GM21360 (cell line): ENCODE measurements around the gene BCAS4.
"Not testable (repeated sequence)": the region's sequence is repeated elsewhere in the genome, so short reads cannot be mapped to it uniquely, and the experiment has no call there.

Source experiments
- ATAC-seq: cut with Tn5 transposase; IDR thresholded peaks from one replicate; pipeline ENCODE4 v1.9.1; 2021; ENCODE audit warnings: mild to moderate bottlenecking, moderate library complexity; ENCODE audit not compliant: unreplicated experiment

BCAS4 gene, protein sequence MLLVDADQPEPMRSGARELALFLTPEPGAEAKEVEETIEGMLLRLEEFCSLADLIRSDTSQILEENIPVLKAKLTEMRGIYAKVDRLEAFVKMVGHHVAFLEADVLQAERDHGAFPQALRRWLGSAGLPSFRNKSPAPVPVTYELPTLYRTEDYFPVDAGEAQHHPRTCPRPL

GRCh38 chr20:50794846-50795634 is at the start of gene BCAS4:
Gene BCAS4, plus strand, starts transcription at chr20:50795061. Its CDS starts 23 bp downstream, at chr20:50795084.
- ATAC-seq: peak; percentile 63

DNA sequence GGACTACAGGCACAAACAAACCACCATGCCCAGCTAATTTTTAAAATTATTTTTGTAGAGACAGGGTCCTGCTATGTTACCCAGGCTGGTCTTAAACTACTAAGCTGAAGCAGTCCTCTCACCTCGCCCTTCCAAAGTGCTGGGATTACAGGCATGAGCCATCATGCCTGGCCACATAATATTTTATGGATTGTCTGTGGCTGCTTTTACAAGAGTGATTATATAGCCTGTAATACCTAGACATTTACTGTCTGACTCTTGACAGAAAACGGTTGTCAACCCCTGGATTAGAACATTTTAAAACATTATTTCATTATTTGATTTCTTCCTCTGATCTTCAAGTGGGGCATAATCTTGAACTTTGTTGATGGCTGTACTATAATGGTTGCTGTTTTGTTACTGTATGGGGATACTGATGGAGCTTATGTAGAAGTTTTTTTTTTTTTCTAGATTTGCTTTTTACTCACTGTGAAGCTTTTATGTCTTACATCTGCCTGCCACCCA is 49.2 kb upstream of the BCAS4 start:
- no peak for ATAC-seq

DNA sequence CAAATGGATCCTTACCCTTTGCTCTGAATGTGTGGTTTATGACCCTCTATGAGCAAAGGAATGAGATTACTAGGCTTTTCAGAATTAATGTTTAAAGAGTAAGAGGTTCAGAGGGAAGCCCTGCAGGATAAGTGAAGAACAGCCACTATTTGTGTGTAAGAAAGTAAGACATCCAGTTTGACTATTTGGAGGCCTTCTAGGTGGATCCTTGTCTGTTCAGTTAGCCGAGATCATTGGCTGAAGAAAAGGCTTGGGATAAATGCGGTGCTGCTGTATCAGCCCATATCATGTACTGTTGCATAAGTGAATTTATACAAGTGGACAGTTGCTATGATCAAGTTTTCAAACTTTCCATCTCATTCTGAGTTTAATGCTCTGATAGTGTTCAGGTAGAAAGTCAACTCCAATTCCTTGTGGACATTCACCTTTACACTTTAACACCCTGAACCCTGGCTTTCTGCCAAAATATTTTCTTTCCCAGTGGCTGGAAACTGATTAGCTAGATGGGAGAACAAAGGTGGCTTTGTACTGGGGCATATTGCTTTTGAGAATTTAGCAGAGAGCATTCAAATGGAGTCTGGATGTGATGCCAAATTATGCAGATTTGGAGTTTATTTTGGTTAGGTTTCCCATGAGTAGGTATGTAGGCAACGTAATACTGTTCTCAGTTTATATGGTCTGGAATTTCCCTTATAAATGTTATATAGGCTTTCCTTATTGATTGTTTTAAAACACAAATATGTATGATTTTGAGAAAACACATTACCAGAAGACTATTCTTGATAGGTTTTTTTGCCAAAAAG is 48.5 kb upstream of the BCAS4 start:
- no peak for ATAC-seq

- no peak for ATAC-seq
Measured at GRCh38 chr20:50747275-50747674, 47.6 kb upstream of the BCAS4 start.

DNA sequence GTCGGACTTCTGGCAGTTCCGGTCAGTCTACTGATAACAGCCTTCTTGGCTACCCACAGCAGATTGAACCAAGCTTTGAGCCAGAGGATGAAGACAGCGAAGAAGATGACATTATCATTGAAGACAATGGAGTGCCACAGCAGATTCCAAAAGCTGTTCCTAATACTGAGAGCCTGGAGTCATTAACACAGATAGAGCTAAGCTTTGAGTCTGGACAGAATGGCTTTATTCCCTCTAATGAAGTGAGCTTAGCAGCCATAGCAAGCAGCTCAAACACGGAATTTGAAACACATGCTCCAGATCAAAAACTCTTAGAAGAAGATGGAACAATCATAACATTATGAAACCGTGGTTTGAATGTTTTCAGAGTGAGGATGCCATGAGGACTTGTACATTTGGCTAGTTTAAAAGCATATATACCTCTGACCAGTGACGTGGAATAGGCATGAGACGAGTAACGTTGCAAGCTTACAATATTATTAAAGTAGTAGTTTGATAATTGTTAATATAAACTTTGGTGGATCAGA is 44.7 kb upstream of the BCAS4 start:
- no peak for ATAC-seq

GRCh38 chr20:50753152-50753551 is 41.7 kb upstream of the BCAS4 start:
- ATAC-seq: no peak

DNA sequence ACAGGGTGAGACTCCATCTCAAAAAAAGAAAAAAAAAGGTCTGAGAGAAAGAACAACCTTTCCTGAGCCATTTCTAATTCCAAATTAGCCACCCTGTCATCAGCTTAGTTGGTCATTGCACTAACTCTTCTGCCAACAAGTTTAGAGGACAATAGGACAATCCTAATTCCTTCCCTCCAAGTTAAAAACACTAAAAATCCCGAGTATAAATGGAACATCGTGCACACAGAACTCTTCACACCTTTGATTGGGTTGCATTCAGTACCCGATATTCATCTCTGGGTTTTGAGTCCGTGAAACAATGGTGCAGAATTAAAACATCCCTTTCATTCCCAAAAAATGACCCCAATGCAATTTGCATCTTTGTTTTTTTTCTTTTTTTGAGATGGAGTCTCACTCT is 40.4 kb upstream of the BCAS4 start:
- ATAC-seq: no peak

DNA sequence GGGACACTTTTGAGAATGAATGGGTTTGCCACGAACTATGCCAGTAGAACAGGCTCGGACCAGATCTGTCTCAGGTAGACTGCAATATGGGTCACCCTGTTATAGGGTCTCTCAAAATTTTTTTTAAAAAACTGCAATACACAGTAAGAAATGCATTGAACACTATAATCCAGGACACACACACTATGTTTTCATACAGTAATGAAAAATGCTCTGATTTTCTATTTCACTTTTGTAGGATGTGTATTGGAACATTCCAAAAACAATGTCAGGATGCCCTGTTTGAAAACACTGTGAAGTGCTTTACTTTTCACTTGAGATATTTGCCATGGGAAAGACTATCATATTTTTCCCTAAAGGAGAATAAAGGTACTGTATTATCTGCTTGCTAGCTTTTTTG is 38.4 kb upstream of the BCAS4 start:
- ATAC-seq: no peak

- no peak for ATAC-seq
Measured at GRCh38 chr20:50758469-50758868, 36.4 kb upstream of the BCAS4 start.

DNA sequence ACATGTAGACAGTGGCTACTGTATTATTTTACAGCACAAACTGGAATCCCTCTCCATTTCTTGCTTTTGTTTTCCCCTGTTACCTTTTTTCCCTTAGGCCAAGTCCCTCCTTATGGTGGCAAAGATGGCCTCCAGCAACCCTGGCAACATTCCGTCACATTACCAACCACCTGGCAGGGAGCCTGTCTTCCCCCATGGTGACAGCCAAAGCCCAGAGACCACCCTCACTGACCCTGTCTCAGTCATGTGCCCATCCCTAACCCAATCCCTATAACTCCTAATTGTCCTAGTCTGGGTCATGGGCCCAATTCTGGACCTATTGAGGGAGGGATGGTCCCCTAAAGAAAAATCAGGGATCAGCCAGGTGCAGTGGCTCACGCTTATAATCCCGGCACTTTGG is 35.9 kb upstream of the BCAS4 start:
- no peak for ATAC-seq

DNA sequence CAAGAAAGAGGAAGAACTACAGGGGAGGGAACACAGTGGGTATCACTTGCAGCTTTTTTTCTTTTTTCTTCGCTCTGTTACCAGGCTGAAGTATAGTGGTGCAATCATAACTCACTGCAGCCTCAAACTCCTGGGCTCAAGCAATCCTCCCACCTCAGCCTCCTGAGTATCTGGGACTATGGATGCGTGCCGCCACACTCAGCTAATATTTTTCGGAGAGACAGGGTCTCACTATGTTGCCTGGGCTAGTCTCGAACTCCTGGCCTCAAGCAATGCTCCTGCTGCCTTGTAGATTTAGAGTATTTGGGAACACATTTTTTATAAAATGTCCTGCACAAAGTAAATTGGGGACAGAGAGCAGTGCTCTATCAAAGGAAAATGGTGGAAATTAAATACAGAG is 35.2 kb upstream of the BCAS4 start:
- no peak for ATAC-seq

DNA sequence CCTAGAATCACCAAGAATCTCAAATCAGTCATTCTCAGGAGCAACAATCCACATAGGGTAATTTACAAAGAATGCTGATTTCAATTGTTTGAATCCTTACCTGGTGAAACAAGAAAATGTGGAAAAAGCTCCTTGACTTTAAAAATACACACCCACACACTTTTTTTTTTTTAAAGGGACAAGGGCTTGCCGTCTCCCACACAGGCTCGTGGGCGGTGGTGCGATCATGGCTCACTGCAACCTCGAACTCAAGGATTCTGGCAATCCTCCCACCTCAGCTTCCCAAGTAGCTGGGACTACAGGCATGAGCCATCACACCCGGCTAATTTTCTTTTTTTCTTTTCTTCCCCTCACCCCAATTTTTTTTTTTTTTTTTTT is 32.8 kb upstream of the BCAS4 start:
- ATAC-seq: no peak

DNA sequence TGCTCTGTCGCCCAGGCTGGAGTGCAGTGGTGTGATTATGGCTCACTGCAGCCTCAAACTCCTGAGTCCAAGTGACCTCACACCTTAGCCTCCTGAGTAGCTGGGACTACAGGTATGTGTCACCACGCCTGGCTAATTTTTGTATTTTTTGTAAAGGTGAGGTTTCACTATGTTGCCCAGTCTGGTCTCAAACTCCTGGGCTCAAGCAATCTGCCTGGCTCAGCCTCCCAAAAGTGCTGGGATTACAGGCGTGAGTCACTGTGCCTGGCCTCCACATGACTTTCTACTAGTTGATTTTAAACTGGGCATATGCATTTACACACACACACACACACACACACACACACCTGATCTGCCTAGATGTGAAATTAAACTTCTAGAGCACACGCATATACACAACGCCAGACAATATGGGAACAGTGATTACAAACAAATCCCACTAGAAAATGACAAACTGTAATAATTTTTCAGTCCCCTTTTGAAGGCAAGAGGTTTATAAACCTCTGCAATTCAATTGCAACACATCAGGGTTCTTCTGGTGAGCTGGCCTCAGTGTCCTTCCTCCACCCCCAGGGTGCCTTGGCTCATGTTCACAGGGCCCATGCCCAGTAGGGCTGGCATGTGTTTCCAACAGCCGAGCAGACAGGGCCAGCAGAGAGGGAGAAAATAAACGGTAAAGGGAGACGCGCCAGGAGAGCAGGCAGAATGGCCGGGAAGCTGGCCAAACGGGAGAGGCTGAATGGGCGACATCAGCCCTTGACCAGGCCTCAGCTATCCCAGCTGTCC is 32.2 kb upstream of the BCAS4 start:
- no peak for ATAC-seq

DNA sequence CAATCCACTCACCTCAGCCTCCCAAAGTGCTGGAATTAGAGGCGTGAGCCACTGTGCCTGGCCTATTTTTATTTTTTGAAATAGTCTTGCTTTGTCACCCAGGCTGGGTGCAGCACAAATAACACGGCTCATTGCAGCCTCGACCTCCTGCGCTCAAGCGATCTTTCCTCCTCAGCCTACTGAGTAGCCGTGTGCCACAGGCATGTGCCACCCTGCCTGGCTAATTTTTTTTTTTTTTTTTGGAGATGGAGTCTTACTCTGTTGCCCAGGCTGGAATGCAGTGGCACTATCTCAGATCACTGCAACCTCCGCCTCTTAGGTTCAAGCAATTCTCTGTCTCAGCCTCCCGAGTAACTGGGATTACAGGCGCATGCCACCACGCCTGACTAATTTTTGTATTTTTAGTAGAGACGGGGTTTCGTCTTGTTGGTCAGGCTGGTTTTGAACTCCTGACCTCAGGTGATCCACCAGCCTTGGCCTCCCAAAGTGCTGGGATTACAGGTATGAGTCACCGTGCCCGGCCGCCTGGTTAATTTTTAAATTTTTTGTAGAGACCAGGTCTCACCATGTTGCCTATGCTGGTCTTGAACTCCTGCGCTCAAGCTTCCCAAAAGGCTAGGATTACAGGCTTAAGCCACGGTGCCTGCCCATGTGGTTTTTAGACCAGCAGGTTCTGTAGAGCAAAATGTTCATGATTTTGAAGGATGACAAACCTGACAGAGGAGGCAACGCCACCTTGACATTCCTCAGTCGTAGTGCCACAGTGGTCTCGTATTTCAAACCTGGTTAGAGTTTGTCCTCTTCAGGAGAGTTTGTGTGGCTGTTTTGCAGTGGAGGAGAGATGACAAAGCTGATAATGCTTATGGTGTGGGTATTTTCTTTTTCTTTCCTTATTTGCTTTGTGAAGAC is 31.1 kb upstream of the BCAS4 start:
- ATAC-seq: not testable (repeated sequence)

GRCh38 chr20:50765251-50765650 is 29.6 kb upstream of the BCAS4 start:
- not testable (repeated sequence) for ATAC-seq

DNA sequence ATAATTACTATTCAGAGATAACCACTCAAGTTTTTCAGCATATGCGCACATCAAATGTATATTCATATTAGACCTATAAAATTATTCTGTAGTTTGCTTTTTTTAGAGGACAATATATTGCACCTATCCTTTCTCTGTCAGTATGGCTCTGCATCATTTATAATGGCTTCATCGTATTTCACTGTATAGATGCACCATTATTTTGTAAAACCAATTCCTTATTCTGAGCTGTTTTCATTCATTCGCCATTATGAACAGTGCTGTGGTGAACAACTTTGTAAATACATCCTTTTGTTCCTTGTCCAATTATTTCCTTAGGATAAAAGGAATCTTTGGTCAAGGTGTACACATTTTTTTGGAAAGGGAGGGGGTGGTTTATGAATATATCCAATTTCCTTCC is 29.2 kb upstream of the BCAS4 start:
- no peak for ATAC-seq

- ATAC-seq: not testable (repeated sequence)
Measured at GRCh38 chr20:50766955-50767809, 27.7 kb upstream of the BCAS4 start.

GRCh38 chr20:50768991-50769390 is 25.9 kb upstream of the BCAS4 start:
- not testable (repeated sequence) for ATAC-seq
